Measurements from ENCODE around the gene TJP3. TPM values are rescaled to one million over a fixed set of nuclear protein-coding genes. Genes with fewer than 3 reads are reported as not detected.

The TJP3 gene
- total RNA-seq, 1 donor: not detected

- TF ChIP-seq CTCF (IDR thresholded peaks at IDR 0.05; ENCODE audit: insufficient read depth, low read depth, low read length): no peak
- DNase-seq (ENCODE audit: low read depth): no peak
Observed at GRCh38 chr19:3672575-3672948, 35.6 kb upstream of the TJP3 start.

GRCh38 chr19:3672993-3673392 is 35.2 kb upstream of the TJP3 start:
- TF ChIP-seq CTCF (IDR thresholded peaks at IDR 0.05; ENCODE audit: insufficient read depth, low read depth, low read length): no peak
- no peak overlapping the region for H3K4me3 ChIP-seq (ENCODE audit: low read depth, low read length)

More at GRCh38 chr19:3672575-3672948, 35.6 kb upstream of the TJP3 start:
- no peak overlapping the region for H3K4me3 ChIP-seq (ENCODE audit: low read depth, low read length)

GRCh38 chr19:3673506-3674439 is 34.4 kb upstream of the TJP3 start:
- no peak for TF ChIP-seq CTCF (IDR thresholded peaks at IDR 0.05; ENCODE audit: insufficient read depth, low read depth, low read length)
- DNase-seq (ENCODE audit: low read depth): no peak
- H3K4me3 ChIP-seq (ENCODE audit: low read depth, low read length): no peak overlapping the region

More at GRCh38 chr19:3672993-3673392, 35.2 kb upstream of the TJP3 start:
- DNase-seq (ENCODE audit: low read depth): no peak

- DNase-seq (ENCODE audit: low read depth): no peak
- H3K4me3 ChIP-seq (ENCODE audit: low read depth, low read length): no peak overlapping the region
- no peak for TF ChIP-seq CTCF (IDR thresholded peaks at IDR 0.05; ENCODE audit: insufficient read depth, low read depth, low read length)
Observed at GRCh38 chr19:3674784-3675543, 33.2 kb upstream of the TJP3 start.

GRCh38 chr19:3678188-3678587 is 30.0 kb upstream of the TJP3 start:
- no peak for TF ChIP-seq CTCF (IDR thresholded peaks at IDR 0.05; ENCODE audit: insufficient read depth, low read depth, low read length)
- no peak overlapping the region for H3K4me3 ChIP-seq (ENCODE audit: low read depth, low read length)
- DNase-seq (ENCODE audit: low read depth): no peak

- no peak overlapping the region for H3K4me3 ChIP-seq (ENCODE audit: low read depth, low read length)
- no peak for DNase-seq (ENCODE audit: low read depth)
- no peak for TF ChIP-seq CTCF (IDR thresholded peaks at IDR 0.05; ENCODE audit: insufficient read depth, low read depth, low read length)
Observed at GRCh38 chr19:3679138-3679537, 29.0 kb upstream of the TJP3 start.
